ENCODE measurements around the gene CFAP74.
A peak's percentile ranks its signal among the peaks of the same experiment; 100 is the strongest.

Gene CFAP74

DNA sequence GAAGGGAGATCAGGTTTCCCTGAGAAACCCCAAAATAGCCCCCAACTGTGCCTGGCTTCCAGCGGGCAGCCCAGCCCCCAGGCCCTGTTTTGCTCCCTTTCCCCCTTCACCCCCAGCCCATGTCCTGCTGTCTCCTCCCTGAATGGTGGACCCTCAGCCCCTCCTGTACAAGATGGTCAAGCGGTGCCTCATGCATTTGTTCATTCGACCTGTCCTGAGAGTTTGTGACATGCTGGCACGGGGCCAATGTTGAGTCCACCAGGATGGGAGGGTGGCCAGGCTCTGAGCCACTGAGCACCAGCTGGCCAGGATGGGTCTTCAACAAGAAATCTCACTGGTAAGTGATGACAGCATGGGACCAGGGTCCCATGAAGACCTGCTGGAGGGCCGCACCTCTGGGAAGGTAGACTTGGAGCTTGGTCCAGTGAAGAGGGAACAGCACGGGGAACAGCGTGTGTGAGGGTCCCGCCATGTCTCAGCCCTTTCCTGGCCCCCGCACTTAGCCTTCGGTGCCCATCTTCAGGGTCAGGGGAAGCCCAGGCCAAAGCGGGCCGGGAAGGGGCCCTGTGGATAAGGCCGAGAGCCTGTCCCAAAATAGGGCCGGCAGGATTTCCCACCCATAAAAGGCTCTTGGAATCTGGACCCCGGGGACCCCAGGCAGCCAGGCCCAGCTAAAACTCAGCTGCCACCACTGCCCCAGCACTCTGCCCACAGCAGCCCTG lies 88.5 kb downstream of the CFAP74 start, which contains the start of gene CALML6:
TSS of gene CALML6 (plus strand) at position 290 of the 722 bp plus-strand sequence. CDS start at position 311, 21 bp downstream.
- no peak for DNase-seq

DNA sequence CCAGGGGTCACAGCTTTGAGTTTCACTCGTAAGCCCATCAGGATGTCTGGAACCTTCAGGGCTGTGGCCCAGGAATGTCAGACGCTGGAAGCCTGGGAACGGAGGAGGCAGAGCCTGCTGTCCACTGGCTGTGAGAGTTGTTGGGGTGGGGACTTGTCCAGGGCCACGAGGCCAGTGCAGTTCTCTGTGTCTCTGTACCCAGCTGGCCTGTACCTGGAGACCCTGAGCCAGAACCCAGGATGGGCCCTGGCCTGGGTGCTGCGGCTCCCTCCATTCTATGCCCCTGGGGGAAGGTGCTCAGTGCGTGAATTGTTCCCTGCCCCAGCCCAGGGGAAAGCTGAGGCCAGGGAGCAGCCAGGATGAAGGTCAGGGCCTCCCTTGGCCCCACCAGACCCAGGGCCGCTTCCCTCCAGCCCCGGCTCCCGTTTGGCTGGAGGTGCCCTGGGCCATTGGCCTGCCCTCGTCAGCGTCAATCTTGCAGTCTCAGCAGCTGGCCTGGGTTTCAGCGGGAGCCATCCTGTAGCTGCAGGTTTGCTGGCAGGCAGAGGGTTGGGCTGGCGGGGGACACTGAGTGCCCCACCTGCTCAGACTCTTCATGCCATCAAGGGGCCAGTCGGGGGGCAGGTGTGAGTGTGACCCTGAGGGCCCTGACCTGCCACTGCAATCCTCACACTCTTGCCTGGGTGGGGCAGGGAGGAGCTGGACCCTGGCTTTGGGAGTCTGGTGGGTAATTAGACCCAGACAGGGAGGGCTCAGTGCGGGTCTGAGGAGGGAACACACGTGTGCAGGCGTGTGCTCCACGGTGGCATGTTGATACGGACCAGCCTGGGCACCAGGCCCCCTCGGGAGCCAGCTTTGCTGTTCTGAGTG lies 89.2 kb downstream of the CFAP74 start:
- DNase-seq: no peak

DNA sequence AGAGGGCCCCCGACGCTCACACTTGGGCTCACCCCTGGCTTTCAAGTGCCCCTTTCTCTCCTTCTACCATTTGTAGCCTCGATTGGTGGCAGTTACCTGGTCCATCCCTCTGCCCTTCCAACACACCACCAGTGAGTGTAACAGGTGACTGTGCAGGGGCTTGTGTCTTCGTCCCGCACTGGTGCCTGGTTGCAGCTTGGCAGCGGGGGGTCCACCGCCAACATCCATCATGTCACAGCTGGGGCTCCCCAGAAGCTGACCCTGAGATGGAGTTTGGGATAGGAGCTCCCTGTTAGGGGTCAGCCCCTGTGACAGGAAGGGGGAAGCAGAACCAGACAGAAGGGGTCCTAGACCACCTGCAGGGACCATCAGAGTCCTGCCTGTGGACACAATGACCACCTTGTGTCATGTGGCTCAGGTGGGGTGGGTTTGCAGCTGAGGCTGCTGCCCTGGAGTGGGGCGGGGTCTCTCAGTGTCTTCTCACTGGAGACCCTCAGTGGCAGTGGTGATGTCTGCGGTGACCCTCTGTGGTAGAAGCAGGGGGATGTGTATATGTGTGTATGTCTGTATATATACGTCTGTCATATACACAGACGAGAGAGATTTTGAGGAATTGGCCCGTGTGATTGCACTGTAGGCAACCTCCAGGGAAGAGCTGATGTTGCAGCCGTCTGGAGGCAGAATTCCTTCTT lies 92.1 kb downstream of the CFAP74 start:
- DNase-seq: no peak

DNA sequence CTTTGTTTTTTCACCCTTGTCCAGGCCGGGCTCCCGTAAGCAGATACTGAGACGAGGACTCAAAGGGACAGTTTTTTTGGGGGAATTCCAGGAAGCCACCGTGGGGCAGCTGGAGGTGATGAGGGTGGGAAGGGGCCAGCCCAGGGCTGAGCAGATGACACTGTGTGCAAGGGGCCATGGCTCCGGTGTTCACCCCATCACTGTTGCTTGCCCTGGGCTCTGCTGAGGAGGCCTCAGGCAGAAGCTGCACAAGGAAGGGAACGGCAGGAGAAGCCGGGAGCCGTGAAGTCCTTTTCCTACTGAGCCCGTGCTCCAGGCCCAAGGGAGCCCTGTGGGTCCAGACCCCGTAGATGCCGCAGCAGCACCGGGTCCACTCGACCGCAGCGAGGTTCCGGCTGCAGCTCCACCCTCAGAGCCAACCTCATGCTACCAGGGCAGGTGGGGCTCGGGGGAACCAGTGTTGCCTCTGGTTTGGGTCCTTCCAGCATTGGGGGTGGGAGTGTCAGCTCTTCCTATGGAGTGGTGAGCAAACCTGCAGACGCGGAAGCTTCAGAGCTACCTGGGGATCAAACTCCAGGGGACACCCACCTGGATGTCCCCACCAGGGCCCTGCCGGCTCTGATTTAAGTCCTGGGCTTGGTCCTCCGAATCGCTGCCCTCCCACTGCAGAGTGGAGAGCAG lies 92.8 kb downstream of the CFAP74 start:
- no peak for DNase-seq

DNA sequence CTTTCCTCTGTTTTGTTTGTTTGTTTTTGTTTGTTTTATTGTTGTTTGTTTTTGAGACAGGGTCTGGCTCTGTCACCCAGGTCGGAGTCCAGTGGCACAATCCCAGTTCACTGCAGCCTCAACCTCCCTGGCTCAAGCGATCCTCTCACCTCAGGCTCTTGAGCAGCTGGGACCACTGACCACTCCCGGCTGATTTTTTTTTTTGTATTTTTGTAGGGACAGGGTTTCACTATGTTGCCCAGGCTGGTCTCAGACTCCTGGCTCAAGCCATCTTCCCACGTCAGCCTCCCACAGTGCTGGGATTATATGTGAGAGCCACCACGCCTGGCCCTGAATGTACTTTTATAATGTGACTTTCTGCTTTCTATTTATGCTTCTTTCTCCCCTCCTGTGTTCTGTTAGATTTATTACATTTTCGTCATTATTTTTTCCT lies 93.5 kb downstream of the CFAP74 start:
- DNase-seq: no peak

DNA sequence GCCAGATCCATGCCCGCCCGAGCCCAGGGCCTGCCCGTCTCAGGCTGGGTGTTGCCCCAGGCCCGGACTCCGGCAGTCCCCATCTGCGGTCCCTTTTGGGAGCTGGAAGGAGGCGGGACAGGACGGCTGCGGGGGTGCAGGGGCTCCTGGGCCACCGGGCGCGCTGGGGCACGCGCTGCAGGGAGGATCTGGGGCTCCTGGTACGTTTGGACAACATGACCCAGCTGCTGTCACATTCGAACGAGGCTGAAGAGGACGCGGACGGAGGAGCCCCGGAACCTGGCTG lies 95.1 kb downstream of the CFAP74 start:
- DNase-seq: no peak

DNA sequence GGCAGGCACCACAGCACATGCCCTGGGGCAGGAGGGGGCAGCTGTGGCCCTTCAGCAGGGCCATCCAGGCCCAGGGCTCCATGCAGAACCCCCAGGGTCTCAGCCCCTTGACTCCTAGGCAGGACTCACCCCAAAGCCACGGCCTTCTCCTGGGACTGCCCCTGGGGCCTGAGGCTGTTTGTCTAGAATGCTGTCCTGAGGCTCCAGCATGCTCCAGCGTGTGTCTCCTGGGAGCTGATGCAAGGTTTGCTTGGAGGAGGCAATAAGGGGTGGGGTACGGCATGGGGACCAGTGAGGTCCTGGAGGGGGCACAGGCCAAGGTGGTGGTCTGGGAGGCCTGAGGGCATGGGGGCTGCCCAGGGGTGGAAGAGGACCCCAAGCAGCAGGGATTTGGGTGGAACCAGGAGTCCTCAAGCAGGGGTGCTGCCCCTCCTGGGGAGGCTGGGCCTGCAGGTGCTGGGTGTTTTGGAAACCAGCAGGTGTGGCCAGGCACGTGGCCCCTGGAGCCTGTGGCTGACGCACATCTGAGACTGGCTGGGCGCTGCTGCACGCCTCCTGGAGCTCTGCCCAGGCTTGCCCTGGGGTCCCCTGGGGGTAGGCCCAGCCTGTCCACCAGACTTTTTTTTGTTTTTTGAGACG lies 96.4 kb downstream of the CFAP74 start:
- DNase-seq: no peak

DNA sequence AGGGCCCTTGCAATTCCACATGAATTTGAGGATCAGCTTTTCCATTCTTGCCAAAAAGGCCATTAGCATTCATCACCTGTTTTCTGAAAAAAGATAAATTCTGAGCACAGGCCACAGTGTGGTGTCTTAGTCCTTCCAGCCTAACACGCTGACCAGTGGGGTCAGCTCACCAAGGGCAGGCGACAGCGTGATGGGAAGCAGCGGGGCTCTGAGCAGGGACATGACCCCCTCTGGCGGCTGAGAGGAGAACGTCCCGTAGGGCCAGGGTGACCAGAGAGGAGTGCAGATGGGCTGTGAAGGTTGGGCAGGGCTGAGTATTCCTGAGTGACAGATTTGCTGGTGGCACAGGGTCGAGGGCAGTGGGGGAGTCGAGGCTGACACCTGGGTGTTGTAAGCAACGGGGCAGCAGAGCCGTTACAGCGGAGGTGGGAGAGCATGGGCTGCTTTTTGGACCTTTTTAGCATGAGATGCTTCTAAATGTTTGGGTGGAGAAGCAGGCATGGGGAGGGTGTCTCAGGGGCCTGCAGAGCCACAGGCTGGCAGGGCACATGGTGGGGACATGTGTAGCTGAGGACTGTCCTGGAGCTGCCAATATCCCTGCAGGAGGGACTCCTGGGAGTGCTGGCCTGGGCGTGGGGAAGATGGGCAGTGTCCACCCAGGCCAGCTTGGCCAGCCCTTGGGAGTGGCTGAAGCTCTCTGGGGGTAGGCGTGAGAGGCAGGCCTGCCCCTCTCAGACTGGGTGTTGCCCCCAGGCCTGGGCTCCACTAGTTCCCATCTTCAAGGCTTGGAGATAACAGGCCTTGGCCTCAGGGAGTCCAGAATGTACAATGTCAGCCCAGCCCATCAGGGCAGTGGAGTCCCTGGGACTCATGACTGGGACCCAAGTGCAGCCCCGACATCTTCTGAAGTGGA lies 97.1 kb downstream of the CFAP74 start:
- DNase-seq: peak; percentile 78

DNA sequence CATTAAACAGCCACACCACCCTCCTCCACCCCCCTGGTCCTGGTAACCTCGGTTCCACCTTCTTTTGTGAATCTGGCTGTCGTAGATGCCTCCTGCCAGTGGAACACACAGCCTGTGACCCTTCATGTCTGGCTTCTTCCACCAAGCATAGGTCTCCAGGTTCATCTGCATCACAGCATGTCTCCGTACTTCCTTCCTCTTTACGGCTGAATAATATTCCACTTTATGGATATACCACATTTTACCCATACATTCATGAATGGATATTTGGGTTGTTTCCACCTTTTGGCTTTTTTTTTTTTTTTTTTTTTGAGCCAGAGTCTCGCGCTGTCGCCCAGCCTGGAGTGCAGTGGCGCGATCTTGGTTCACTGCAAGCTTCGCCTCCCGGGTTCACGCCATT lies 100.4 kb downstream of the CFAP74 start:
- DNase-seq: no peak

DNA sequence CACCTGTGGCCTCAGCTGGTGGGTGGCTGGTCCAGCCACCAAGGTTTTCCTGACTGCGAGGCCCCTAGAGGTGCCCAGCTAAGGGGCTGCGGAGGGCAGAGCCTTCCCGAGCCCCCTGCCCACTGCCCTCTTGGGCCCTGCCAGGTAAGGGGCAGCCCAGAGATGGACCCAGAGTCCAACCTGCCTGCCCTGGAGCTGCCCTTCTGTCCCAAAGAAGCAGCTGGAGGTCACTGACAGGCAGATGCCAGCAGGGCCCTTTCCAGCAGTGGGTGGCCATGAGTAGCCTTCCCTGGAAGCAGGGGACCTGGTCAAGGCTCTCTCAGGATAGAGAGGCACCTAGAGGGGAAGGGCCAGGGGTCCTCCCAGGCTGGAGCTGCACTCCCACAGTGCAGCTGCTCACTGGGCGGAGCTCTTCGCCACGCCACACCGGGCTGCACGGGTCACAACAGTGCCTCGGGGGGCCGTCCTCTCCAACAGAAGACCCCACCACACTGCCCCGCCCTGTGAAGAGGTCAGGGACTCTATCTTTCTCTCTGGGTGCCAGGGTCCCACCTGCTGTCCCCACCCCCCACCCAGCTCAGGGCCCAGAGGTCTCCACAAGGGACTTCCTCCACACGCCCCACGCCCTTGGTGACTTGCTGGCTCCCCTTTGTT lies 101.8 kb downstream of the CFAP74 start:
- no peak for DNase-seq

DNA sequence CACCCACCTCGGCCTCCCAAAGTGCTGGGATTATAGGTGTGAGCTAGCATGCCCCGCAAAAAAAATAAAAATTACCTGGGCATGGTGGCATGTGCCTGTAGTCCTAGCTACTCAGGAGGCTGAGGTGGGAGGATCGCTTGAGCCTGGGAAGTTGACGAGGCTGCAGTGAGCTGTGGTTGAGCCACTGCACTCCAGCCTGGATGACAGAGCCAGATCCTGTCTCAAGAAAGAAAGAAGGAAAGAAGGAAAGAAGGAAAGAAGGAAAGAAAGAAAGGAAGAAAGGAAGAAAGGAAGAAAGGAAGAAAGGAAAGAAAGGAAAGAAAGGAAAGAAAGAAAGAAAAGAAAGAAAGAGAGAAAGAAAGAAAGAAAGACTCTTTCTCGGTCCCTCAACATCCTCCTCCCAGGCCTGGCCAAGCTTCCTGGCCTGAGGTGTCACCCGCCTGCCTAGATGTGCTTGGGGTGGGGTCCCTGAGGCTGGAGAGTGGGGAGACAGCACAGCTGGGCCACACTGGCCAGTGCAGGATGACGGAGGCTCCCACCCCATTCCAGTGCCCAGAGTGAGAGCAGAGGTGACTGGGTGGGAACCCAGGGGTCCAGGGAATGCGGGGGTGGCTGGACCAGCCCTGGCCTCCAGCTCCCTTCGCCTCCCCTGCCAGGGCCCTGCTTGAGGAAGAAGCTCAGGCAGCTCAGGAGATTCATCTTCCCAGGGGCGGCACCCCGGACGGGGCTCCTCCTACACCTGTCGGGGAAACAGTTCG lies 102.5 kb downstream of the CFAP74 start:
- no peak for DNase-seq

DNA sequence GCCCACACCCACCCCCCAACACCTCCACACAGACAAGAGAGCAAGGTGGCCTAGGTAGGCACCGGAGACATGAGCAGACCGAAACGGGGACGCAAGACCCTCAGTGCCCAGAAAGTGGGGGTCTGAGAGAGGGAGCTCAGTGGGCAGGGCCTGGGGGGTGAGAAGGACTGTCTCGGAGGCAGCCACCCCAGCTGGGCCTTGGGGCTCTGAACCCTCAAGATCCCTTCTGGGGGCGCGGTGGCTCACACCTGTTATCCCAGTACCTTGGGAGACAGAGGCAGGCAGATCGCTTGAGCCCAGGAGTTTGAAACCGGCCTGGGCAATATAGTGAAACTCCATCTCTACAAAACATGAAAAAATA lies 103.6 kb downstream of the CFAP74 start:
- DNase-seq: no peak

DNA sequence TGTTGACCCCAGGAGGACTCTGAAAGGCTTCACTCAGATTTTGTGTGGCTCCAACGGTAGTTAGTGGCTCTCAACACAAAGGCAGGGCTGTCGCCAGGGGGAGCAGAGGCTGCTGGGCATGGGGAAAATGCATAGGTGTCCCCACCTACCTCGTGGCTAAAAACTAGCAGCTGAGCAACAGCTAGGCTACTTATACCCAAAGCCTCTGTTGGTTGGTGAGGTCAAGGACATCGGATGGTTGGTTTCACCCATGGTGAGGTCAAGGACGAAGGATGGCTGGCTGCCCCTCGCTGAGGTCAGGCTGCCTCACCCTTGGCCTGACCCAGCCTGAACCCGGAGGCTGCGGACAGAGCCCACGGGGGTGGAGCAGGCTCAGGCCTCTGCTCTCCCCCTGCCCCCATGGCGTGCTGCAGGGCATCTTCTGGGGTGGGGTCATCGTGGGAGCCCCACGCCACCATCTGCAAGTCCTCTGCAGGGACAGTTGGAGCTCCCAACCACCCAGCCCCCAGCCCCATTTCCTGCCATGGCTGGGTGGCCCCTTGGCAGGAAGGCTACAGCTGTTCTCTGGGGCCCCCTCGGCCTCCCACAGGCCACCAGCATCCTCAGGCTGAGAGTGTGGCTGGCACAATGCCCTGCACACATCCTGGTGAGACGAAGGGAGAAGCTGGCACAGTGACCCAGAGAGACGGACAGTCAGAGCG lies 104.2 kb downstream of the CFAP74 start:
- no peak for DNase-seq

DNA sequence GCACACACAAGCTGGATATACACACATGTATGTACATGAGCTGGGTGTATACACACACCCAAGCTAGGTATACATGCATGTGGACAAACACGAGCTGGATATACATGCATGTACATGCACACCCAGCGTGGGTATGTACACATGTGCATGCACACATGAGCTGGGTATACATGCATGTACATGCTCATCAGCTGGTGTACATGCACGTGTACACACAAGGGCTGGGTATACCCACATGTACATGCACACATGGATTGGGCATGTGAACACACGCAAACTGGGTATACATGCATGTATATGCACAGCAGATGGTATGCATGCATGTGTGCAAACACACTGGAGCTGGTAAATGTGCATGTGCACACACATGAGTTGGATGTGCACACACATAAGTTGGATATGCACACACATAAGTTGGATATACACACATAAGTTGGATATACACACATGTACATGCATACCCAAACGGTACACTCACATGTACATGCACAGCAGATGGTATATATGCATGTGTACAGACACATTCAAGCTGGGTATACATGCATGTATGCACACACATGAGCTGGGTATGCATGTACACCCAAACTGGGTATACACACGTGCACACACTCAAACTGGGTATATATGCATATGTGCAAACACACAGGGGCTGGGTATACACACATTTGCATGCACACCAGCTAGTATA lies 105.2 kb downstream of the CFAP74 start:
- DNase-seq: no peak

DNA sequence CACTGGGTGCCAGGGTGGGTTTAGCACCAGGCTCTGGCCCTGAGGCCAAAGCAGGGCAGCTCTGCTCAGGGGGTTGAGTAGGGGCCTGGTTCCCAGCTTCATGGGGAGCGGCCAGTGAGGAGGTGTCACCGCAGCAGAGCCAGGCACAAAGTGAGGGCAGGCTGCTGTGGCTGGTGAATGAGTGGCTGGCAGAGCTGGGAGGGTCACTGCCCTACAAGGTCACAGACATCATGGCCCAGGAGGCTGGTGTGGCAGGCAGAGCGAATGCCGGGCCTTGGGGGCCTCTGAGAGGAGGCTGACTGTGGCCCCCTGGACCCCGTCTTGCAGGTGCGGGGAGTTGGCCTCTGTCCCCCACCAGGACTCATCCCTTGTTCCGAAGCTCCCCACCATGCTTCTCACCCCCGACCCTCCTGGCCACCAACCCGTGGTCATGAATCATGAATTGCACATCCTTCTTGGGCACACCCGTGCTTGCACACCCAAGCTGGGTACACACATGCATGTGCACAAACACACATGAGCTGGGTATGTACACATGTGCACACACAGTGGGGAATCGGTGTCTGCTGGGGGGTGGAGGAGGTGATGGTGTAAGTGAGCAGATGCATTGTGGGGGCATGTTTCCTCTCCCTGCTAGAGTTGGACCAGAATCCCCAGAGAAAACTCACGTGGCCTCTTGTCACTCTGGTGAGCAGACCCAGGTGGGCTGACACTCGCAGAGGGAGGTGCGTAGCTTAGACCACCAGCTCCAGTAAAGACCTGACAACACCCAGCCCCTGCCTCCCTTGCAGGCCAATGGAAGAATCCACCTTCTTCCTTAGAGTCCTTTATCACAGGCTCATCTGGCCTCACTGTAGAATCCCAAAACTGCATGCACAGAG lies 107.9 kb downstream of the CFAP74 start:
- DNase-seq: no peak

DNA sequence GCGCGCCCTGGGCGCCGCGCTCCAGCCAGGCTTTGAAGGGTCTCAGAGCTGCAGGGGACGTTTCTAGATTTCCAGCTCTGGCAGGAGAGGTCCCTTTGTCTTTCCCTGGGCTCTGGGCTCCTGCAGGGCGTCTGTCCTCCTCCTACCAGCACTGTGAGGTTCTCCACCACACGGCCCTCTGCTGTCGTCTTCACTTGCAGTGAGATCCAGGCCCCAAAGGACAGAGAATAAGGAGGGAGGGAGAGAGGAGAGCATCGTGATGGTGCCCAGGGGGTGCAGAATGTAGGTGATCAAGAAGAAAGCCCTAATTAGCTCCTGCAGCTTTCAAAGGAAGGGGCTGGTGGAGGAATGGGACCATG lies 108.5 kb downstream of the CFAP74 start:
- no peak for DNase-seq

DNA sequence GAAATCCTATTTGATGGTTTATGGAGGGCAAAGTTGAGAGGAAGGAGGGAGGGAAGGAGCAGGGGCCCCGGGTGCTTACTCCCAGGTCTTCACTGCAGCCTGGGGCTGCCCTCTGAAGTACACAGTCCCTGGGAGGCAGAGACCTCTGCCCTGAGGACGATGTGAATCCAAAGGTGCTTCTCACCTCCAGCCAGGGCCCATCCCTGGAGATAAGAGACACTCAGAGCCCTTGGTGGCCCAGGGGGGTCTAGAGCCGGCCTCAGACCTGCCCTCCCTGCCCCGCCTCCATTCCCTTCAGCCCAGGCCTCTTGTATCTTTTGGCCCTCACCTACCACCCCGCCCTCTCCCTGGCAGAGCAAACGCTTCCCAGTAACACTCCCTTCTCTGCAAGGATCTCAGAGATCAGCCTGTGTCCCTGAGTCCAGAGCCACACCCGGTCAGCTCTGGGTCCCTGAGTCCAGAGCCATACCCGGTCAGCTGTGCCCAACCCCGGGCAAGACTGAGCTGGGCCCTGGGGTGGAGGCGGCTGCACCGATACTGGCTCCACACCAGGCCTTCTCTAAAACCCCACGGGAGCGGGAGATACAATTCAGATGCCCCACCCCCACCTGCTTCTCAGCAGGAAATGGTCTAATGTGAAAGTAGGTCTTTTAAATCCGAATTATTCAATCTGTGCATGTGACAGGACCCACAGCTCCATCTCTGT lies 109.1 kb downstream of the CFAP74 start:
- no peak for DNase-seq

DNA sequence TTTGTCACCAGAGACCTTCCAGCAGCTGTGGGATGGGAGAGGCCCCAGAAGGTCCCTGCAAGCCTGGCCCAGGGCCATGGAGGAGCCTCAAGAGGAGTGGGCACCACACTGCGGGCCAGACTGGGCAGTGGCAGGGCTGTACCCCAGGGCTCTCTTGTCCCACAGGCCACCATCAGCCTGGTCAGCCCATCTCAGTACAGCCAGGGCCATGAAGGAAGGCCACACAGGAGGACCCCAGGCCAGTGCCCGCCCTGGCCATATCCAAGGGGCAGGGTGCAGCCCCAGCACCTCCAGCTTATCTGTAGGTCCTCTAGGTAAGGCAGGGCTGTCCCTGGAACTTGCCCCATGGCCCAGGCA lies 109.6 kb downstream of the CFAP74 start:
- DNase-seq: no peak
